NCI-H128 (cell line): ENCODE data around the gene EIF4G3.
"Not testable (repeated sequence)": the region's sequence is repeated elsewhere in the genome, so short reads cannot be mapped to it uniquely, and the experiment has no call there.

Source experiments
- DNase-seq: peaks from one replicate; lab custom pipeline; 2025; ENCODE audit not compliant: unreplicated experiment; lab: John Stamatoyannopoulos, UW

Gene EIF4G3

DNA sequence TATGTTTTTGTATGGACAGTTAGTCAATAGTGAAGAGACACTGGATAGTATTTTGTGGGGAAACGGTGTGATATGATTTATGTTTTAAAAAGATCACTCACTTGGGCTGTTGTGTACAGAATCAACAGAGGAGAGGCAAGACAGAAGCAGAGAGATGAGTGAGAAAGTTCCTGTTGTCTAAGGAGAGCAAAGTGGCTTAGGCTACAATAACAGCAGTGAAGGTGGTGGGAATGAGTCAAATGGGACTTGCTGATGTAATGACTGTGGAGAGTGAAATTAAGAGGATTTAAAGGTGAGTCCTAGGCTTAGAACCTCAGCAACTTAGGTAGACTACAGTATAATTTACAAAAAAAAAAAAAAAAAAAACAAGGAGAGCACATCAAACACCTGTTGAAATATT, 220.4 kb downstream of the EIF4G3 start:
- DNase-seq = no peak

DNA sequence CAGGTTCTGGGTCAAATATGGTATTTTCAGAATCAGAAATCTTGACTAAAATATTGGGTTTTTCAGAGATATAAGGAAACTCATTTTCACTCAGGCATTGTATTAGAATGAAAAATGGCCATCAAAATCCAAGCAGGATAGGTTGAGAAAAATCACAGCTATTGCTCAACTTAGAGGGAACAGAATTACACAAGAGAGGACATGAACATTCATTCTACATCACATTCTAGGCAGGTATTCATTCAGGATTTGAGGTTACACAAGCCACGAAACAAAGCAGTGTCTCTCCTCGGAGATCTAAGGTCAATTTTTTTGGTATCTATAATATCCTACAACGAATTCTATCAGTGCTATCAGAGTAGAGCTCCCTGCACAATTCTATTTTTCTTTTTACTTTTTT, 226.0 kb downstream of the EIF4G3 start:
- no peak for DNase-seq

DNA sequence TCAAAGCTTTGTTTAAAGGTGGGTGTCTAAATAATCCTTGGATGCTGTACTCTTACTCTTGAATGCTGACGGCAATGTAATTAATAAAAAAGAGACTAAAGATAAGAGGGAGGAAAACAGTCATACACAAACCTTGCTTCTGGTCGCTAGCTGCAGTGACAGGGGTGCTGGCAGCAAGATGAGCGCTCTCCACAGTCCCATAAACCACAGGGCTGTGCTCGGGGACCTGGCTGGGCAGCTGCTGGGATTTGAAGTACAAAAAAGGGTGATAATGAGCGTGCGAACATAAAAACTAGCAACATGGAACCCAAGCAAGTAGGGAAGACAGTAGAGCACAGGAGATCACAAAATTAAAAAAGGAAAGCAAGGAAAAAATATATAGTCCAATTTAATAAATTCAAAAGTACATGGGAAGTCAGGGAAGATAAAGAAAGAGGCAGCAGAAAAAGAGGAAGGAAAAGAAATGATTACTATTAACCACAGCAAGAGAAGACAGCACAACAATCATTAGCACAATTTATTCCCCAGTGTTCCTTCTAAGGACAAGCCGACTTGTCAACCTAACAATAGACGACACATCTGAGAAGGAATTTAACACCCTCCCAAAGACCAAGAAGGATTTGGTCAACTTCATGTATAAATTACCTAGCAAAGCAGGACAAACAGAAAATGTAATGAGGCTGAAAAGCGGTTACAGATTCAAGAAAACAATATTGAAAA, 226.7 kb downstream of the EIF4G3 start:
- DNase-seq = no peak

DNA sequence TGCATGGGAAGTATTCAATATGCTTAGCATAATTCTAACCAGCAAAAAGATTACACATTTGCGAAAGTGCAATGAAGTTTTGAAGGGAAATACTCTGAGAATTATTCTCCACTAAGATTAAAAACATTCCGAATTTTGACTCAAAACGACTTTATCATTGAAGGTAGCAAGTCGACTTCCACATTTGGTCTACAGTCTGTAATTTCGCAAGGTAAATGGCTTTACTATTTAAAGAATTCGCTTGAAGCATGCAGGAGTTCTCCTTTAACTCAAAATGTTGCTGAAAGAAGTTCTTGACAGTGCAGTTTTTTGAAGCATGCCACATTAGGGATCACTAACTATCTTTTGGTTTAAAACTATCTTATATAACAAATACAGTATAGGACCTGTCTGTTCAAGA, 228.6 kb downstream of the EIF4G3 start:
- DNase-seq = no peak

DNA sequence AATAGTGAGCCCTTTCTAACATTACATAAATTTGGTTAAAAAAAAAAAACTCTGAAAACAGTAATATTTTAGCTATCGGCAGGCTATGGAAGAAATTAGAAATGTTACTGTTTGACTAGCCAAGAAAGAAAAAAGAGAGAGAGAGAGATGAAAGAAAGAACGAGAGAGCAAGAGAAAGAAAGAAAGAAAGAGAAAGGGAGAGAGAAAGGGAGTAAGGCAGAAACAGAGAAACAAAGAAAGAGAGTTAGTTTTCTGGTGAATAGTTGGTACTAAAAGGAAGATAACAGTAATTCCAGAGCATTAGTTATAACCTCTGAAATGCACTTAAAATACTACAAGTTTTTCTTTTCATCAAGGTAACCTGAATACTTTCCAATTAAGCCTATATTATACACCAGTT, 229.3 kb downstream of the EIF4G3 start:
- DNase-seq = no peak

DNA sequence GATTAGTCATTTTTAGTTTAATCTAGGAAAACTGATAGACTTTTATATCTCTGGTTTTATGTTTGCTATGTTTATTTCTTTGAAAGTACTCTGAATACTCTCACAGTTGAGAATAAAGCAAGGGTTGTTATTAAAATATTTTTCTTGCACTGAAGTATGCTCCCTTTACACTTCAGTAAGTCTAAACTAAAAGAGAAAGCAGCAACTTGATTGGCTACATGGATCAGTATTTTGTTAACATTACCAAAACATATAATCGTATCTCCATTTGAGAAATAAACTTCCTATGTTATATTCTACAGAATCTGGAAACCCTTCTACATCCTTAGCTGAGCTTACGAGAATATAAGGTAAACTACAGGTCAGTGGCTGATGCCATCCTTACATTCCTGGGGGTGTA, 240.1 kb downstream of the EIF4G3 start:
- no peak for DNase-seq

DNA sequence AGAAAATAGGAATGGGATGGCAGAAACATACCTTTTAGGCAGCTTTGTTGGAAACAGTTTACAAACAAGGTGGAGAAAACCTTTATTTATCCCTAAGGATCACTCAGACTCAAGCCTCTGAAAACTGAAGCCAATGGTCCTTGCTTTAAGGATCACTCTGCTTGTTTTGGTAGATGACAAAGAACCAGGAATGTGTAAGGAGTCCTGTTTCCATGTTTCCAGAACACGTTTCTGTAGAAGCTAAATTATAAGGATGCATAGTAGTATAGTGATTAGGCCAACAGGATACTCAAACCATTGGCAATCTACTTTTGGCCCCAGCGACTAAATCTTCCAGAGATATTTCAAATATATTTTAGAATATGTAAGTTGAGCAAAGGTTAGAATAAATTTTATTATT, 240.5 kb downstream of the EIF4G3 start:
- no peak for DNase-seq

DNA sequence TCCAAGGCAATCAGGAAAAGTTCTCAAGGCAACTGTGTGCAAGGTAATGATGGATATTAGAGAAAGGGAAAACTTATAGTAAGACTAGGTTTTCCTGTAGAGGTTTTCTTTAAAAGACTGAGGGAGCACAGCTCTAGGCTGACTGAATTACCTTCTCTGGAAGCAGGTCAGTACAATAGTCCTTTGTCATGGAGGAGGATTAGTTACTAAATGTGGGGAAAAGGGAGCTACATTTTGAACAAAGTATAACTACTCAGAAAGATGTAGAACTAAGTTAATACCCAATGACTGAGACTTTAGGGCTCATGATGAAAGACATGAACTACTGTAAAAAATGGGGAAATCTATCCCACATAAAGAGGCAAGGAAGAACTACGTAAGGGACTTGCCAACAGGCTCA, 241.0 kb downstream of the EIF4G3 start:
- no peak for DNase-seq

DNA sequence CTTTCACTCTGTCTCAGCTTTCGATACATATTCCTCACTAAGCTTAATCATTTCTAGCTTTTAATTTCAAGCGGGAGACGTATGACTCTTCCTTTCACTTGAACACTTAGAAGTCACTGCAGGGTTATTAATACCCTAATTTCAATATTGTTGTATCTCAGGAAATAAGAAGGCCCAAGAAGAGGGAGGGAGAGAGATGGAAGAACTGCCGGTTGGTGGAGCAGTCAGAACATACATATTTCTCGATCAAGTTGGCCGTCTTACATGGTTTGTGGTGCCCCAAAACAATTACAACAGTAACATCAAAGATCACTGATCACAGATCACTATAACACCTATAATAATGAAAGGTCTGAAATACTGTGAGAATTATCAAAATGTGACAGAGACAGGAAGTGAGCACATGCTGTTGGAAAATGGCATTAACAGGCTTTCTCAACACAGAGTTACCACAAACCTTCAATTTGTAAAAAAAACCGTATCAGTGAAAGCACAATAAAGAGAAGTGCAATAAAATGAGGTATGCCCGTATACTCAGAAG, 244.2 kb downstream of the EIF4G3 start:
- DNase-seq = no peak

DNA sequence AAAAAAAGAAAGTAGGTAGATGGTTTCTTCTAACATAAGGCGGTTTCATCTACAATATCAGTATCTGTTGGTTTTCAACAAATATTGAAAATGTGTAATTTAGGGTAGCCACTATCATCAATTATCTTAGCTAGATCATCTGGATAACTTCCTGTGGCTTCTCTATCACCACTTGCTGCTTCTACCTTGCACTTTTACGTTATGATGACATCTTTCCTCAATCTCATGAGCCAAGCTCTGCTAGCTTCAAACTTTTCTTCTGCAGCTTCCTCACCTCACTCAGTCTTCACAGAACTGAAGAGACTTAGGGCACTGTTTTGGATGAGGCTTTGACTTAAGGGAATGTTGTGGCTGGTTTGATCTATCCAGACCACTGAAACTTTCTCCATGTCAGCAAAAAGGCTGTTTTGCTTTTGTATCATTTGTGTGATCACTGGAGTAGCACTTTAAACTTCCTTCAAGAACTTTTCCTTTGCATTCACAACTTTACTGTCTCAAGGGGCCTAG, 244.7 kb downstream of the EIF4G3 start:
- no peak for DNase-seq

DNA sequence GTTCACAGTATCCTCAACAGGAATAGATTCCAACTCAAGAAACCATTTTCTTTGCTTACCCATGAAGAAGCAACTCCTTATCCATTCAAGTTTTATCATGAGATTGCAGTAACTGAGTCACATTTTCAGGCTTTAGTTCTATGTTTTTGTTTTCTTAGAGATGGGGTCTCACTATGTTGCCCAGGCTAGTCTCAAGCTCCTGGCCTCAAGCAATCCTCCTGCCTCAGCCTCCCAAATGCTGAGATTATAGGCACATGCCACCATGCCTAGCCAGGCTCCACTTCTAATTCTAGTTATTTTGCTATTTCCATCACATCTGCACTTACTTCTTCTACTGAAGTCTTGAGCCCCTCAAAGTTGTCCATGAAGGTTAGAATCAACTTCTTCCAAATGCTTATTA, 246.3 kb downstream of the EIF4G3 start:
- DNase-seq = no peak

DNA sequence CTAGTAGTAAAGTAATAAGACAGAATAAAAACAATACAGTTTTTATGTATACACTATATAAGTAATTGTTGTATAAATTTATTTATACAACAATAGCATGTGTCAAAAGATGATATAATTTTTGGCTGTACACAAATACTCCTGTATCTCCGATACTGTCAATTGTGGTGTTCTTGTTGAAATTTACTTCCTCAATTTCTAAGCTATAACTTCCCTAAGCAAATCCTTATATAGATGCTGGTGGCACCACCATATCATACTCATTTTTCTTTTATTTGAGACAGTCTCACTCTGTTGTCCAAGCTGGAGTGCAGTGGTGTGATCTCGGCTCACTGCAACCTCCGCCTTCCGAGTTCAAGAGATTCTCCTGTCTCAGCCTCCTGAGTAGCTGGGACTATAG, 248.6 kb downstream of the EIF4G3 start:
- no peak for DNase-seq

DNA sequence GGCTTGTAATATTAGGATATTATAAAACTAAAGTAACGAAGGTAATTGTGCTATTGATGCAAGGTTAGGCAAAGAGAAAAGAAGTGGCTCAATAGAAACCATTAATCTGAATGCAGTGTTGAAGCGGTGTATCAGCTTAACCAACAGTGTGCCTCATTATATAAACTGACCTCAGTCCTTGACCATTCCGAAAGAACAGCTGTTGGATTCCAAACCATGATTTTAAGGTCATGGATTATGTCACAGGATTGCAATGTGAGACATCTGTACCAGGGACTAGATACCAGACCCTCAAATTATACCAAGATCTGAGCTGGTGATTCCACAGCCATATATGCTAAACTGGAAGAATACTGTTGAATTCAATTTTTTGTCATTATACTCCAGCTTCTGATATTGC, 255.4 kb downstream of the EIF4G3 start:
- no peak for DNase-seq

DNA sequence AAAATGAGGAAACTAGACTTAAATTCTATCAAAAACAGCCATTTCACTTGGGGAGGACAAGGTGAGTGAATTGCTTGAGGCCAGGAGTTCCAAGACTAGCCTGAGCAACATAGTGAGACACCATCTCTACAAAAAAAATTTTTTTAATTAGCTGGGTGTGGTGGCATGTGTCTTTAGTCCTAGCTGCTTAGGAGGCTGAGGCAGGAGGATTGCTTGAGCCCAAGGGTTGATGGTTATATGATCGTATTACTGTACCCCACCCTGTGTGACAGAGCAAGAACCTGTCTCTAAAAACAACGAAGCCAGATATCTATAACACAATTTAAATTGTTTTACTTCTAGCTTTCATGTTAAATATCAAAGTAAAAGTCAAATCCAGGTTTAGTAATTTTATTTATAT, 263.5 kb downstream of the EIF4G3 start:
- DNase-seq = no peak

DNA sequence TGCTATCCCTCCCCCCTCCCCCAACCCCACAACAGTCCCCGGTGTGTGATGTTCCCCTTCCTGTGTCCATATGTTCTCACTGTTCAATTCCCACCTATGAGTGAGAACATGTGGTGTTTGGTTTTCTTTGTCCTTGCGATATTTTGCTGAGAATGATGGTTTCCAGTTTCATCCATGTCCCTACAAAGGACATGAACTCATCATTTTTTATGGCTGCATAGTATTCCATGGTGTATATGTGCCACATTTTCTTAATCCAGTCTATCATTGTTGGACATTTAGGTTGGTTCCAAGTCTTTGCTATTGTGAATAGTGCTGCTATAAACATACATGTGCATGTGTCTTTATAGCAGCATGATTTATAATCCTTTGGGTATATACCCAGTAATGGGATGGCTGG, 269.2 kb downstream of the EIF4G3 start:
- DNase-seq = not testable (repeated sequence)

DNA sequence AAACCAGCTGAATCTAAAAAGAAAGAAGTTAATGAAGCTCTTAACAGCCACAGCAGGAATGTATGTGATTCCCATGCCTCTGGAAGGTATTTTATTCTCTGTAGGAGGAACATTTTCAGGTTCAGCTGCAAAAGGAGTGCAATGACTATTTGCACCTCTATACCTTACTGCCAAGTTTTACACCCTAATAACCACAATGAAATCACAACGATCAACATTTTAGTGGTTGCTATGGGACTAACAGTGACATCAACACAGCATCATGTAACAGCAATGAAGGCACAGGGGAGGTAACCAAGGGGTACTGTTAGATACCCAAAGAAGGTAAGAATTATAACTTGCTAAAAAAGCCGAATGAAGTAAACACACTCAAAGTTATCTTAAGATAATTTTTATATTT, 273.3 kb downstream of the EIF4G3 start:
- DNase-seq = no peak

DNA sequence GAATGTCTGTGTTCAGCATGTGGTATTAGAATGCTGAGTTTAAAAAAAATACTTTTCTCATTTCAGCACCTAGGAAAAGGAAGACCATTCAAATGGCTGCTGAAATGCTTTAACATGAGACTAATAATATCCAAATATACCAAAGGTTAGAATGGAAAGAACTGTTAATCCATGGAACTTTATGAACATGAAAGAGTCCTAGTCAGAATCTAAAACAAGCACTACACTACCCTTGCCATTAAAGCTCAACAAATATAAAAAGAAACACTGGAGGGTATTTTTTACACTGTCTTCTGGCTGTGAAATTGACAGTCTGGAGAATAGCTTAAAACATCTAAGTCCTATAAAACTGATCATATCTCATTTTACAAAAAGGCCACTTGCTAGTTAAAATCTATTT, 276.6 kb downstream of the EIF4G3 start:
- no peak for DNase-seq

DNA sequence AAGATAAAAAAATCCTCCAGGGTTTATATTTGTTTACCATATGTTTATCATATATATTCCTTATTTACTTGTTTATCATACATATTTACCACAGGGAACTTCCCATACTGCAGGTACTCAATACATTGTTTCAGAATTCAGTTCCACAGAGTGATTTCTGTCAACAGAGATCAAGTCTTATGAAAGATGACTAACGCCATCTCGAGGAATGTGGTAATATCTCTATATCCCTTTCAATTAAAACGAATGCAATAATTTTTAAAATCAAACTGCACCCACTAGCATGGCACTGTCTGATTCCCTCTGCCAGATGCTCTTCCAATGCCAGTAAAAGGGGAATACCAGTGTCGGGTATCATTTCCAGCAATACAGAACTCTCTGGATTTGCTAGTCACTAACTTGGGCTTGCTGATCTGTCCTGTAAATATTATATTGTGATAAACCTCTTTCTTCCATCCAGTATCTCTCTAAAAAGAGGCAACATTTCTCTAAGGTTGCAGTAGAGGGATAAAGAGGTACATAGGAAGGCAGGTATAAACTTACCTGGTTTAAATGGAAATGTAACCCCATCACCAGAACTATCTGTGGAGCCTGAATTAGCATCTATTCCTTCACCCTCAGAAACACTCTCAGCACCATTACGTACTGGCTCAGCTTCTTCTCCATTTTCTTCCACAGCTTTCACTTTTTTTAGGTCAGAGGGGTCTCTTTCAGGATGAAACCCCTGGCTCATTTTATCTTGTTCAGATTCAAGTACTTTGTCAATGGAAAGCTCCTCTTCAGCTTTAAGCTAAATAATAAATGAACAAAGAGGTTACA, 277.3 kb downstream of the EIF4G3 start:
- no peak for DNase-seq

DNA sequence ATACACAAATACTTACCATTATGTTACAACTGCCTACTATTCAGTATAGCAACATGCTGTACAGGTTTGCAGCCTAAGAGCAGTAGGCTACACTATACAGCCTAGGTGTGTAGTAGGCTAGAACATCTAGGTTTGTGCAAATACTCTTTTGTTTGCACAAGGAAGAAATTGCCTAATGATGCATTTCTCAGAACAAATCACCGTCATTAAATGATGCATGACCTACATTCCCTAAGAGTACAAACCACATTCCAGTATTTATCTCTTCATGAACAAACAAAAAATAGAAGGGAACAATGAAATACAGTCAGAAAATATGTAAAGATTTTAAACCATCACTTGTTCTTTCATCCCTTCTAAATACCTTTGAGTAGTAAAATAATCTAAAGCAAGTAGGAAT, 279.9 kb downstream of the EIF4G3 start:
- DNase-seq = no peak

DNA sequence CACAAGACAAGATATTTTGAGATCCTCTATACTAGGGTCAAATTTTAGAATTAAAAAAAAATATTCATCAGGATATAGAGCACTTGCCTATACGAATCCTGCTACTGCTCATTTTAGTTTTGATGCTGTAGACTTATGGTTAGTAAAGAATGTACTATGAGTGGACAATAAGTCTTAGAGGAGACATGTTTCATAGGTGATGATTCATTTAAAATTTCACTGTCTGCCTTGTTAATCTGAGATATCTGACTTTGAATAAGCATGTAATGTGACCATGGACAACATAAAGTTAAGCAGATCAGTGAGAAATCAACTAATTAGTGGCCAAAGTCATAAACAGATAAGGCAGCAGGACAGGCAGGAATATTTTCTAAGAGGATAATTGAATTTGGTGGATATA, 282.8 kb downstream of the EIF4G3 start:
- DNase-seq = no peak

DNA sequence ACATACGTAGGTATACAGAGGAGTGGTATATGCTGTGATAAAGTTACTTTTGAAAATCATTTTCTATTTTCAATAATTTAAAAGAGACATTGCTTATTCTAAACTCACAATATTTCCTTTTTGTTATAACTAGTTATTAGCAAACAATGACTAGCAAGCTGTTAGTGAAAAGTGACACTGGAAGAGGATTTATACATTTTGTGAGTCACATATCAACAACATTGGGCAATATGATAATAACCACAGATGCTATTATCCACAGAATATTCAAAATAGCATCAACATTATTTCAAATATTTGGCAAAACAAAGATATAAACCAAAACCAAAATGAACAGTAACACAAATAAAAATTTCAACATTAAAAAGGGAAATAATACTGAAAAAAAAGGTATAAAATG, 285.6 kb downstream of the EIF4G3 start:
- DNase-seq = no peak

DNA sequence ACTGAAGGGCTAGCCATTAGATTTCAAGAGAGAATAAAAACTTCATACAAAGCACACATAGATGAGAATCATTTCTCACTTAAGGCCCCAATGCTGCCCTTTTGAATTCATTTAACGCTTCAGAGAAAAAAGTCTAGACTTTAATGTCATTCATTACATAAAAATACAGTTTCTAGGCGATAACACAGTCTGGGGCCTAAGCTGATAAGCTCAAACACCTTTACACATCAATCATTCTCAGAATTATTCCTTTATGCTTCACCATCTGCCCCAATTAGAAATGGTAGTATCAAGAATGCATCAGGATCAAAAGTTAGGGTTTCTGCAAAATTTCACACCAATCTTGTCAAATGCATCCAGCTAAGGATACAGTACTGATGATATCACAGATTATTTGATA, 289.5 kb downstream of the EIF4G3 start:
- DNase-seq = no peak
